ENCODE measurements around the gene GALNT3.

Gene GALNT3

DNA sequence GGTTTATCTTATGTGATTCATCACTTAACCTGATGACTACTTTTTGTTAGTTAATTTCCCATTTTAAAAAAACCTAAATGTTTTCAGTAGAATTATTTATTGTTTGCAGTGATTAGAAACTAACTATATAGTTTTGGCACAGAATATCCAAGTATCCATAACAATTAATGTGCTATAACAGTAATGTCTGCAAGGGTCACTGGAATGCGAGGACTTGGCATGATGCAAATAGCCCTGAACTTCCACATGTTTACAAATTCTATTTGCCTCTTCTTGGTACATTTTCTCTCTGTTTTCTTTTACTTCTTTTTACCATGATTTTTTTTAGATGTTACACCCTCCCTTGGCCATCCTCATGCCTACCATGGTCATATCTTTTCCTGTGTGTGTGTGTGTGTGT, 49.3 kb upstream of the GALNT3 start:
- CTCF ChIA-PET = no interaction called here
- no peak for TF ChIP-seq GLI2 (tag by site-specific recombination; IDR thresholded peaks at IDR 0.05; ENCODE audit: borderline replicate concordance, low read depth)
- TF ChIP-seq, protein P1, sequence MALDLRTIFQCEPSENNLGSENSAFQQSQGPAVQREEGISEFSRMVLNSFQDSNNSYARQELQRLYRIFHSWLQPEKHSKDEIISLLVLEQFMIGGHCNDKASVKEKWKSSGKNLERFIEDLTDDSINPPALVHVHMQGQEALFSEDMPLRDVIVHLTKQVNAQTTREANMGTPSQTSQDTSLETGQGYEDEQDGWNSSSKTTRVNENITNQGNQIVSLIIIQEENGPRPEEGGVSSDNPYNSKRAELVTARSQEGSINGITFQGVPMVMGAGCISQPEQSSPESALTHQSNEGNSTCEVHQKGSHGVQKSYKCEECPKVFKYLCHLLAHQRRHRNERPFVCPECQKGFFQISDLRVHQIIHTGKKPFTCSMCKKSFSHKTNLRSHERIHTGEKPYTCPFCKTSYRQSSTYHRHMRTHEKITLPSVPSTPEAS (tag by site-specific recombination; IDR thresholded peaks at IDR 0.05) = peak; percentile 33; the same call in 1 of the 2 replicates
- POLR2A ChIA-PET = no interaction called here
- Histone ChIP-seq H3K9me3 (ENCODE audit: control insufficient read depth, insufficient read depth, low read depth, low read length) (no peaks in the 10 kb centered on the region), H3K27ac (ENCODE audit: extremely low read depth, low read depth, low read length) (no peak overlapping the region), H3K4me3 (ENCODE audit: low read depth, low read length) (no peak overlapping the region), H3K4me1 (ENCODE audit: control insufficient read depth, insufficient read depth, low read length) (no peaks in the 10 kb centered on the region; the same call in 1 of the 2 replicates), H3K36me3 (ENCODE audit: control insufficient read depth in 2 of 2, insufficient read depth in 1 of 2, low read length in 2 of 2) (no peaks in the 10 kb centered on the region)

DNA sequence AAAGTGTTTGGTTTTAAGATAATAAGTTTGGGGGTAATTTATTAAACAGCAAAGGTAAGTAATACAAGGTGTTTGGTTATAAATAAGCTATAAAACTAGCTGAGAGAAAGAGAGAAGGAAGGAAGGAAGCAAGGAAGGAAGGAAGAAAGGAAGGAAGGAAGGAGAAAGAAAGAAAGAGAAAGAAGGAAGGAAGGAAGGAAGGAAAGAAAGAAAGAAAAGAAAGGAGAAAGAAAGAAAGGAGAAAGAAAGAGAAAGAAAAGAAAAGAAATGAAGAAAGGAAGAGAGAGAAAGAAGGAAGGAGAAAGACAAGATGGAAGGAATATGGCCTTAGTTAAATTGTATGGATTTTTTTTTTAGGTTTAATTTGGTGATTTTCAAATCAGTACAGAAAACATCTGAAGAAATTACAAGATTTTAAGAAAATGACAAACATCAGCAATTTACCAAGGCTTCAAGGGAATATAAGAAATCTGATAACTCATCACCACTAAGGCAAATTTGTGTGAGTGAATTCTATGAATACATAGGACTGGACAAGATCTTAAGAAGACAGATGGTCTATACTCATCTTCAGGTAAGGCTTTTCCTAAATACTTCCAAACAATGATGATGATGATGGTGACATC, 46.4 kb upstream of the GALNT3 start:
- Histone ChIP-seq H3K9me3 (ENCODE audit: control insufficient read depth, insufficient read depth, low read depth, low read length) (no peaks in the 10 kb centered on the region), H3K4me3 (ENCODE audit: low read depth, low read length) (no peak overlapping the region), H3K36me3 (ENCODE audit: control insufficient read depth in 2 of 2, insufficient read depth in 1 of 2, low read length in 2 of 2) (no peaks in the 10 kb centered on the region), H3K4me1 (ENCODE audit: control insufficient read depth, insufficient read depth, low read length) (no peaks in the 10 kb centered on the region), H3K27ac (ENCODE audit: extremely low read depth, low read depth, low read length) (no peak overlapping the region)
- TF ChIP-seq ZNF366 (tag by site-specific recombination; conservative IDR thresholded peaks at IDR 0.05) = peak; percentile 84
- TF ChIP-seq, protein P2, sequence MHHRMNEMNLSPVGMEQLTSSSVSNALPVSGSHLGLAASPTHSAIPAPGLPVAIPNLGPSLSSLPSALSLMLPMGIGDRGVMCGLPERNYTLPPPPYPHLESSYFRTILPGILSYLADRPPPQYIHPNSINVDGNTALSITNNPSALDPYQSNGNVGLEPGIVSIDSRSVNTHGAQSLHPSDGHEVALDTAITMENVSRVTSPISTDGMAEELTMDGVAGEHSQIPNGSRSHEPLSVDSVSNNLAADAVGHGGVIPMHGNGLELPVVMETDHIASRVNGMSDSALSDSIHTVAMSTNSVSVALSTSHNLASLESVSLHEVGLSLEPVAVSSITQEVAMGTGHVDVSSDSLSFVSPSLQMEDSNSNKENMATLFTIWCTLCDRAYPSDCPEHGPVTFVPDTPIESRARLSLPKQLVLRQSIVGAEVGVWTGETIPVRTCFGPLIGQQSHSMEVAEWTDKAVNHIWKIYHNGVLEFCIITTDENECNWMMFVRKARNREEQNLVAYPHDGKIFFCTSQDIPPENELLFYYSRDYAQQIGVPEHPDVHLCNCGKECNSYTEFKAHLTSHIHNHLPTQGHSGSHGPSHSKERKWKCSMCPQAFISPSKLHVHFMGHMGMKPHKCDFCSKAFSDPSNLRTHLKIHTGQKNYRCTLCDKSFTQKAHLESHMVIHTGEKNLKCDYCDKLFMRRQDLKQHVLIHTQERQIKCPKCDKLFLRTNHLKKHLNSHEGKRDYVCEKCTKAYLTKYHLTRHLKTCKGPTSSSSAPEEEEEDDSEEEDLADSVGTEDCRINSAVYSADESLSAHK (tag by site-specific recombination; IDR thresholded peaks at IDR 0.05) = no peak
- CTCF ChIA-PET = interaction anchor here (0.5 to 0.7 kb wide), 2 partner anchors 22 to 72 kb away, joined by 3 to 4 read pairs; no protein-coding TSS in a partner anchor
- POLR2A ChIA-PET = interaction anchor here (0.7 kb wide), 1 partner anchor 736 kb away, joined by 4 read pairs; no protein-coding TSS in a partner anchor

DNA sequence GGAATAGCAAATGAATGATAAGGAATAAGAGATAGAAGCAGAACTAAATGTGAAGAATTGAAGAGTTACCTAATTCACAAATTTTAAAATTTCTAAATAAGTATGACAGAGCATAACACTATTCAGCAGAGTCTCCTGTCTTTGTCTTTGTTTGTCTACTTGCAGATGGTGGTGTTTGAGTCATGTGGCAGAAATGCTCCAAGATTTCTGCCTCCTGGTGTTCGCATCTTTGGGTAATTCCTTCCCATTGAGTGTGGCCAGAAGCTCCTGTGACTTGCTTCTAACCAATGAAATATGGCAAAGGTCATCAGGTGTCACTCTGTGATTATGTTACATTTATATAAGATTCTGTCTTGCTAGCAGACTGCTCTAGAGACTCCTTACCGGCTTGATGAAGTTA, 45.6 kb upstream of the GALNT3 start:
- Histone ChIP-seq H3K27ac (ENCODE audit: extremely low read depth, low read depth, low read length) (no peak overlapping the region), H3K4me1 (ENCODE audit: control insufficient read depth, insufficient read depth, low read length) (no peaks in the 10 kb centered on the region), H3K36me3 (ENCODE audit: control insufficient read depth in 2 of 2, insufficient read depth in 1 of 2, low read length in 2 of 2) (no peaks in the 10 kb centered on the region), H3K9me3 (ENCODE audit: control insufficient read depth, insufficient read depth, low read depth, low read length) (no peaks in the 10 kb centered on the region), H3K4me3 (ENCODE audit: low read depth, low read length) (no peak overlapping the region)
- ChIA-PET POLR2A (no interaction called here), CTCF (interaction anchor here (0.7 kb wide), 1 partner anchor 22 kb away, joined by 4 read pairs; no protein-coding TSS in a partner anchor)
- TF ChIP-seq, protein P3, sequence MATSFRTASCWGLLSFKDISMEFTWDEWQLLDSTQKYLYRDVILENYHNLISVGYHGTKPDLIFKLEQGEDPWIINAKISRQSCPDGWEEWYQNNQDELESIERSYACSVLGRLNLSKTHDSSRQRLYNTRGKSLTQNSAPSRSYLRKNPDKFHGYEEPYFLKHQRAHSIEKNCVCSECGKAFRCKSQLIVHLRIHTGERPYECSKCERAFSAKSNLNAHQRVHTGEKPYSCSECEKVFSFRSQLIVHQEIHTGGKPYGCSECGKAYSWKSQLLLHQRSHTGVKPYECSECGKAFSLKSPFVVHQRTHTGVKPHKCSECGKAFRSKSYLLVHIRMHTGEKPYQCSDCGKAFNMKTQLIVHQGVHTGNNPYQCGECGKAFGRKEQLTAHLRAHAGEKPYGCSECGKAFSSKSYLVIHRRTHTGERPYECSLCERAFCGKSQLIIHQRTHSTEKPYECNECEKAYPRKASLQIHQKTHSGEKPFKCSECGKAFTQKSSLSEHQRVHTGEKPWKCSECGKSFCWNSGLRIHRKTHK (tag by site-specific recombination; IDR thresholded peaks at IDR 0.05) = no peak
- no peak for TF ChIP-seq ZNF394 (tag by site-specific recombination; IDR thresholded peaks at IDR 0.05; ENCODE audit: borderline replicate concordance)
- TF ChIP-seq ZNF140 (tag by site-specific recombination; IDR thresholded peaks at IDR 0.05) = no peak
- no peak for TF ChIP-seq SCRT2 (tag by site-specific recombination; IDR thresholded peaks at IDR 0.05)
- no peak for TF ChIP-seq ZNF785 (tag by site-specific recombination; IDR thresholded peaks at IDR 0.05)

DNA sequence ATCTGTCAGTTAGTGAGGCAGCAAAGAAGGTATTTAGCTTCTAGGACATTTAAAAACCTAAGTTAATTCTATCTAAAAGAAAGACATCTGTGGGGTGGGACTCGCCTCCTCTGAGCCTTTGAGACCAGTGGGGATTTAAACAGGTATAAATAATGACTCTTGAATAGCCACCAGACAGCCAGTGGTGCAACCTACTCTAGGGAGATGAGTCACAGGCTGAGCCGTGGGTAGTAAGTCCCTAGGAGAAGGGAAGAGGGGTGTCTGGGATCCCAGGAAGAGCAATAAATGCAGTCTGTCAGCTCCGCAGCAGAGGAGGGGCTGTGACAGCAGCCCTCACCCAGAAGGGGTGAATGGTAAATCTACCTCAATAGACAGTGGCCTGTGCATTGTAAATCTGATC, 43.1 kb upstream of the GALNT3 start:
- H3K4me3 ChIP-seq (ENCODE audit: low read depth, low read length) = no peak overlapping the region
- CTCF ChIA-PET = no interaction called here
- H3K27ac ChIP-seq (ENCODE audit: extremely low read depth, low read depth, low read length) = no peak overlapping the region
- H3K4me1 ChIP-seq (ENCODE audit: control insufficient read depth, insufficient read depth, low read length) = no peaks in the 10 kb centered on the region
- POLR2A ChIA-PET = no interaction called here
- H3K9me3 ChIP-seq (ENCODE audit: control insufficient read depth, insufficient read depth, low read depth, low read length) = no peaks in the 10 kb centered on the region
- no peaks in the 10 kb centered on the region for H3K36me3 ChIP-seq (ENCODE audit: control insufficient read depth in 2 of 2, insufficient read depth in 1 of 2, low read length in 2 of 2)
- TF ChIP-seq ZNF664 (tag by site-specific recombination; IDR thresholded peaks at IDR 0.05) (no peak), ZNF660 (tag by site-specific recombination; IDR thresholded peaks at IDR 0.05) (no peak), HOXC10 (CRISPR knock-in tag; IDR thresholded peaks at IDR 0.05) (no peak), ZNF155 (tag by site-specific recombination; IDR thresholded peaks at IDR 0.05) (no peak), ZNF266 (tag by site-specific recombination; IDR thresholded peaks at IDR 0.05; ENCODE audit: low read depth) (no peak), ZNF433 (tag by site-specific recombination; IDR thresholded peaks at IDR 0.05; ENCODE audit: low read depth) (no peak), ZNF600 (tag by site-specific recombination; IDR thresholded peaks at IDR 0.05) (no peak), ZNF335 (tag by site-specific recombination; conservative IDR thresholded peaks at IDR 0.05) (no peak), ZSCAN23 (tag by site-specific recombination; IDR thresholded peaks at IDR 0.05) (no peak), ZNF501 (tag by site-specific recombination; IDR thresholded peaks at IDR 0.05) (no peak)
- TF ChIP-seq, protein P4, sequence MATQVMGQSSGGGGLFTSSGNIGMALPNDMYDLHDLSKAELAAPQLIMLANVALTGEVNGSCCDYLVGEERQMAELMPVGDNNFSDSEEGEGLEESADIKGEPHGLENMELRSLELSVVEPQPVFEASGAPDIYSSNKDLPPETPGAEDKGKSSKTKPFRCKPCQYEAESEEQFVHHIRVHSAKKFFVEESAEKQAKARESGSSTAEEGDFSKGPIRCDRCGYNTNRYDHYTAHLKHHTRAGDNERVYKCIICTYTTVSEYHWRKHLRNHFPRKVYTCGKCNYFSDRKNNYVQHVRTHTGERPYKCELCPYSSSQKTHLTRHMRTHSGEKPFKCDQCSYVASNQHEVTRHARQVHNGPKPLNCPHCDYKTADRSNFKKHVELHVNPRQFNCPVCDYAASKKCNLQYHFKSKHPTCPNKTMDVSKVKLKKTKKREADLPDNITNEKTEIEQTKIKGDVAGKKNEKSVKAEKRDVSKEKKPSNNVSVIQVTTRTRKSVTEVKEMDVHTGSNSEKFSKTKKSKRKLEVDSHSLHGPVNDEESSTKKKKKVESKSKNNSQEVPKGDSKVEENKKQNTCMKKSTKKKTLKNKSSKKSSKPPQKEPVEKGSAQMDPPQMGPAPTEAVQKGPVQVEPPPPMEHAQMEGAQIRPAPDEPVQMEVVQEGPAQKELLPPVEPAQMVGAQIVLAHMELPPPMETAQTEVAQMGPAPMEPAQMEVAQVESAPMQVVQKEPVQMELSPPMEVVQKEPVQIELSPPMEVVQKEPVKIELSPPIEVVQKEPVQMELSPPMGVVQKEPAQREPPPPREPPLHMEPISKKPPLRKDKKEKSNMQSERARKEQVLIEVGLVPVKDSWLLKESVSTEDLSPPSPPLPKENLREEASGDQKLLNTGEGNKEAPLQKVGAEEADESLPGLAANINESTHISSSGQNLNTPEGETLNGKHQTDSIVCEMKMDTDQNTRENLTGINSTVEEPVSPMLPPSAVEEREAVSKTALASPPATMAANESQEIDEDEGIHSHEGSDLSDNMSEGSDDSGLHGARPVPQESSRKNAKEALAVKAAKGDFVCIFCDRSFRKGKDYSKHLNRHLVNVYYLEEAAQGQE (tag by site-specific recombination; IDR thresholded peaks at IDR 0.05) = no peak
